ENCODE measurements around the gene PBX4.
A peak's percentile ranks its signal among the peaks of the same experiment; 100 is the strongest.

The PBX4 gene

DNA sequence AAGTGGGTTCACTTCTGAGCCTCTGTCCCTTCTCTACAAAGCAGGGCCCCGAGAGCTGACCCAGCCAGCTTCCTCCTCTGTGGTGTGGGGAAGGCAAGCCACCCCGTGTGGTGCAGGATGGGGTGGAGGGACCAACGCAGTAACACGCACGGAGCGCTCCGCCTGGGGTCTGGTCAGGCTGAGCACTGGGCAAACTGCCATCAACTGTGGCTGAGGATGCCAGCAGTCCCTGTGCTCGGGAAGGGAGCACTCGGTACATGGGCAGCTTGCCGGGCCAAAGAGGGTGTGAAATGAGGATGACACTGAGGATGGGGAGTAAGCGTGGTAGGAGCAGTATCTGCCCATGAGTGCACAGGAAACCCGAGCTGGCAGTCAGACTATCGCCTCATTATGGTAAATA is 32.6 kb upstream of the PBX4 start:
- DNase-seq (ENCODE audit: low read depth) = no peak

GRCh38 chr19:19650331-19650730 is 31.8 kb upstream of the PBX4 start:
- TF ChIP-seq CTCF (IDR thresholded peaks at IDR 0.05; ENCODE audit: low read depth, low read length) (no peak), MYC (IDR thresholded peaks at IDR 0.05; ENCODE audit: low read depth, low read length) (no peak), POLR2A (IDR thresholded peaks at IDR 0.05; ENCODE audit: extremely low read depth, insufficient read length) (no peak)
- TF ChIP-seq, protein P1, sequence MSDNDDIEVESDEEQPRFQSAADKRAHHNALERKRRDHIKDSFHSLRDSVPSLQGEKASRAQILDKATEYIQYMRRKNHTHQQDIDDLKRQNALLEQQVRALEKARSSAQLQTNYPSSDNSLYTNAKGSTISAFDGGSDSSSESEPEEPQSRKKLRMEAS (IDR thresholded peaks at IDR 0.05; ENCODE audit: low read depth, low read length) = no peak
- no peak overlapping the region for H3K4me3 ChIP-seq (ENCODE audit: low read depth, low read length)
- peak; percentile 28 for DNase-seq (ENCODE audit: low read depth)

More for the DNA sequence above, 32.6 kb upstream of the PBX4 start:
- no peak overlapping the region for H3K4me3 ChIP-seq (ENCODE audit: low read depth, low read length)
- TF ChIP-seq CTCF (IDR thresholded peaks at IDR 0.05; ENCODE audit: low read depth, low read length) (no peak), MYC (IDR thresholded peaks at IDR 0.05; ENCODE audit: low read depth, low read length) (no peak), POLR2A (IDR thresholded peaks at IDR 0.05; ENCODE audit: extremely low read depth, insufficient read length) (no peak)
- TF ChIP-seq, protein P1 (IDR thresholded peaks at IDR 0.05; ENCODE audit: low read depth, low read length) = no peak

DNA sequence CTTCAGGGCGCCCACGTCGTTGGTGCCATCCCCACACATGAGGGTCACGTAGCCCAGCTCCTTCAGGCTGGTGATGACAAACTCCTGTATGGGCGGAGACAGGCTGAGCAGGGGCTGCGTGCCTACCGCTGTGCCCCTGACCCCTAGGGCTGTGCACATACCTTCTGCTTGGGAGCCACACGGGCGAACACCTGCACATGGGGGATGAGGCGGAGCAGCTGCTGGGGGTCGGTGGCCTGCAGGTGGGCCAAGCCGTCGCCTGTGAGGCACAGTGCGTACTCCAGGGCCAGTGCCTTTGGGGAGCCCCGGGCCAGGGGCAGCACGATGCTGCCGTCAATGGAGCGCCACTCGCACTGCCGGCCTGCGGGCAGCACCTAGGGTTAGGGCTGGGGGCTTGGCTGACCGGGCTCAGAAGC is 31.1 kb upstream of the PBX4 start:
- no peak for DNase-seq (ENCODE audit: low read depth)
- H3K4me3 ChIP-seq (ENCODE audit: low read depth, low read length) = no peak overlapping the region
- TF ChIP-seq MYC (IDR thresholded peaks at IDR 0.05; ENCODE audit: low read depth, low read length) (no peak), POLR2A (IDR thresholded peaks at IDR 0.05; ENCODE audit: extremely low read depth, insufficient read length) (no peak), CTCF (IDR thresholded peaks at IDR 0.05; ENCODE audit: low read depth, low read length) (no peak)
- TF ChIP-seq, protein P1 (IDR thresholded peaks at IDR 0.05; ENCODE audit: low read depth, low read length) = no peak

- no peak overlapping the region for H3K4me3 ChIP-seq (ENCODE audit: low read depth, low read length)
- no peak for DNase-seq (ENCODE audit: low read depth)
- TF ChIP-seq MYC (IDR thresholded peaks at IDR 0.05; ENCODE audit: low read depth, low read length) (no peak), POLR2A (IDR thresholded peaks at IDR 0.05; ENCODE audit: extremely low read depth, insufficient read length) (no peak)
- TF ChIP-seq, protein P1 (IDR thresholded peaks at IDR 0.05; ENCODE audit: low read depth, low read length) = no peak
These were observed 30.7 kb upstream of the PBX4 start for GRCh38 chr19:19649155-19649554.

GRCh38 chr19:19647037-19647835 is 28.7 kb upstream of the PBX4 start:
- no peak for DNase-seq (ENCODE audit: low read depth)
- TF ChIP-seq CTCF (IDR thresholded peaks at IDR 0.05; ENCODE audit: low read depth, low read length) (no peak), POLR2A (IDR thresholded peaks at IDR 0.05; ENCODE audit: extremely low read depth, insufficient read length) (no peak), MYC (IDR thresholded peaks at IDR 0.05; ENCODE audit: low read depth, low read length) (no peak)
- TF ChIP-seq, protein P1 (IDR thresholded peaks at IDR 0.05; ENCODE audit: low read depth, low read length) = no peak
- no peak overlapping the region for H3K4me3 ChIP-seq (ENCODE audit: low read depth, low read length)

DNA sequence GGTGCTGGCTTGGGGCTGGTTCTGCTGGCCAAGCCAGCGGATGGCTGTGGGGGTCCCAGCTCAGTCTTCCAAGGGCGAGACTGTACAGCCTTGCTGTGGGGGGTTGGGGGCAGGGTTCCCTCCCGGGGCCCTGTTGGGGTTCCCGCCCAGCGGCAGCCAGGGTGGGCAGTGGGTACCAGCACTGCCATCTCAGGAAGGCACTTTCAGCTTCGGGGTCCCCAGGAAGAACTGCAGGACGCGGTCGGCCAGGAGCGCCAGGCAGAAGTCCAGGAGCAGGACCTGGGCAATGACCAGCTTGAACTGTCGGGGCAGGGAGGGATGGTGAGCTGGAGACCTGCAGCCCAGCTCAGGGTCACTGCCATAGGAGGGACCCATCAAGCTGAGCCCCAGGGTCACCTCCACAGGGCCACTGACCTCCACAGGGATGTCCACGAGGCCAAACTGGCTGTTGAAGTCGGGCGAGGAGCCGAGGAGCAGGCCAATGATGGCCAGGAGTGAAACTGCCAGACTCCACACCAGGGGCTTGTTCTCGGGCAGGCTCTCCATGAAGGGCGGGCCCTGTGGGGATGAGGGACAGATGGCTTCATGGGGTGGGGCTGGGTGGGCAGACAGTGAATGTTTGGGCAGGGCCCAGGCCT is 26.9 kb upstream of the PBX4 start:
- TF ChIP-seq MYC (IDR thresholded peaks at IDR 0.05; ENCODE audit: low read depth, low read length) (no peak), POLR2A (IDR thresholded peaks at IDR 0.05; ENCODE audit: extremely low read depth, insufficient read length) (no peak), CTCF (IDR thresholded peaks at IDR 0.05; ENCODE audit: low read depth, low read length) (no peak)
- TF ChIP-seq, protein P1 (IDR thresholded peaks at IDR 0.05; ENCODE audit: low read depth, low read length) = no peak
- no peak for DNase-seq (ENCODE audit: low read depth)
- no peak overlapping the region for H3K4me3 ChIP-seq (ENCODE audit: low read depth, low read length)

All from NB4 (cell line).